HT1080 (cell line): ENCODE measurements around the gene TACR1. TPM values are rescaled to one million over a fixed set of nuclear protein-coding genes. Genes with fewer than 3 reads are reported as not detected.

Experiments
- DNase-seq: peaks from one replicate; pipeline ENCODE4 v3.0.0-alpha.2; 2015; ENCODE audit warnings: low read depth
- total RNA-seq: library from RNA; depleted of rRNA; stranded (reverse); fragments of >200 nt; shearing (Covaris generic); gene quantifications from 2 replicates; pipeline ENCODE4 v1.2.3, GENCODE V29; 2014

Gene TACR1
- total RNA-seq, 1 experiment from 2014 or later, result not detected

- DNase-seq, result no peak
These were observed 52.6 kb downstream of the TACR1 start for GRCh38 chr2:75146606-75147332.

GRCh38 chr2:75146221-75146605 lies 53.1 kb downstream of the TACR1 start:
- peak; percentile 11 for DNase-seq

- no peak for DNase-seq
These were observed 57.2 kb downstream of the TACR1 start for GRCh38 chr2:75142081-75142480.

GRCh38 chr2:75140288-75140687 lies 59.0 kb downstream of the TACR1 start:
- DNase-seq, result peak; percentile 14

GRCh38 chr2:75139171-75139570 lies 60.1 kb downstream of the TACR1 start:
- no peak for DNase-seq

- no peak for DNase-seq
These were observed 60.8 kb downstream of the TACR1 start for GRCh38 chr2:75138528-75138927.

GRCh38 chr2:75135776-75136400 lies 63.4 kb downstream of the TACR1 start:
- no peak for DNase-seq

- no peak for DNase-seq
These were observed 64.5 kb downstream of the TACR1 start for GRCh38 chr2:75134860-75135259.

- no peak for DNase-seq
These were observed 65.4 kb downstream of the TACR1 start for GRCh38 chr2:75133621-75134570.

GRCh38 chr2:75130171-75130570 lies 69.1 kb downstream of the TACR1 start:
- DNase-seq, result peak; percentile 38

- DNase-seq, result no peak
These were observed 75.4 kb downstream of the TACR1 start for GRCh38 chr2:75123876-75124275.

- no peak for DNase-seq
These were observed 86.0 kb downstream of the TACR1 start for GRCh38 chr2:75113231-75113869.

GRCh38 chr2:75108937-75109482 lies 90.3 kb downstream of the TACR1 start:
- DNase-seq, result no peak

- no peak for DNase-seq
These were observed 97.3 kb downstream of the TACR1 start for GRCh38 chr2:75102011-75102410.

GRCh38 chr2:75100801-75101151 lies 98.5 kb downstream of the TACR1 start:
- DNase-seq, result no peak

- peak; percentile 74 for DNase-seq
These were observed 99.1 kb downstream of the TACR1 start for GRCh38 chr2:75100011-75100800.

GRCh38 chr2:75099521-75099922 lies 99.8 kb downstream of the TACR1 start:
- DNase-seq, result peak; percentile 23

- peak; percentile 59 for DNase-seq
These were observed 100.5 kb downstream of the TACR1 start for GRCh38 chr2:75098856-75099255.

GRCh38 chr2:75097831-75098230 lies 101.5 kb downstream of the TACR1 start:
- DNase-seq, result no peak

GRCh38 chr2:75094405-75094804 lies 104.9 kb downstream of the TACR1 start:
- DNase-seq, result no peak
